AG09309 (cell line): ENCODE data around the gene GALNT10.

Experiments used
- DNase-seq: peaks from one replicate; pipeline ENCODE4 v3.0.0-alpha.2; 2010; ENCODE audit warnings: low read depth
- H3K4me3 ChIP-seq: 2 replicates; pipeline ENCODE4 v1.5.1; 2011; ENCODE audit warnings: mild to moderate bottlenecking, low read depth, low read length, moderate library complexity; ENCODE audit not compliant: control insufficient read depth
- TF ChIP-seq, protein P1 (sequence below): IDR thresholded peaks from 2 replicates; pipeline ENCODE4 v1.5.1; 2011; ENCODE audit warnings: mild to moderate bottlenecking, low read depth, low read length, inconsistent platforms; ENCODE audit not compliant: insufficient read depth, control insufficient read depth; ENCODE audit errors: missing control alignments

Gene GALNT10

DNA sequence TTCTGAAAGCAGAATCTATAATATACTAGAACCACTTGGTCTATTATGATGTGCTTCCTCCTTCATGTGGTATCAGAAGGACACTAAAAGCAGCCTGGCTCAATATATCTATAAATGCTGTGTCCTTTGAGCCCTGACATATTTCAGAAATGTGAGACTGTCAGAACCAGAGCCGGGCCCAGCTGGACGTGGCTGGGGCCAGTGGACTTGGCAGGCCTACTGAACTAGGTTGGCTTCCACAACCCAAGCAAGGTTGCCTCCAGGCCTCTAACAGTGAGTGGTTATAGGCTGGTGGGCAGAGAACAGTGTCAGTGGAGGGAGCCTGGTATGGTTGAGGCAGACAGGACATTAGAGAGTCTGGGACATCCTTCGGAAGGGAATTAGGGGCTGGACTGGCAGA lies 78.9 kb downstream of the GALNT10 start:
- DNase-seq: no peak
- no peak overlapping the region for H3K4me3 ChIP-seq
- TF ChIP-seq, protein P1, sequence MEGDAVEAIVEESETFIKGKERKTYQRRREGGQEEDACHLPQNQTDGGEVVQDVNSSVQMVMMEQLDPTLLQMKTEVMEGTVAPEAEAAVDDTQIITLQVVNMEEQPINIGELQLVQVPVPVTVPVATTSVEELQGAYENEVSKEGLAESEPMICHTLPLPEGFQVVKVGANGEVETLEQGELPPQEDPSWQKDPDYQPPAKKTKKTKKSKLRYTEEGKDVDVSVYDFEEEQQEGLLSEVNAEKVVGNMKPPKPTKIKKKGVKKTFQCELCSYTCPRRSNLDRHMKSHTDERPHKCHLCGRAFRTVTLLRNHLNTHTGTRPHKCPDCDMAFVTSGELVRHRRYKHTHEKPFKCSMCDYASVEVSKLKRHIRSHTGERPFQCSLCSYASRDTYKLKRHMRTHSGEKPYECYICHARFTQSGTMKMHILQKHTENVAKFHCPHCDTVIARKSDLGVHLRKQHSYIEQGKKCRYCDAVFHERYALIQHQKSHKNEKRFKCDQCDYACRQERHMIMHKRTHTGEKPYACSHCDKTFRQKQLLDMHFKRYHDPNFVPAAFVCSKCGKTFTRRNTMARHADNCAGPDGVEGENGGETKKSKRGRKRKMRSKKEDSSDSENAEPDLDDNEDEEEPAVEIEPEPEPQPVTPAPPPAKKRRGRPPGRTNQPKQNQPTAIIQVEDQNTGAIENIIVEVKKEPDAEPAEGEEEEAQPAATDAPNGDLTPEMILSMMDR: no peak

DNA sequence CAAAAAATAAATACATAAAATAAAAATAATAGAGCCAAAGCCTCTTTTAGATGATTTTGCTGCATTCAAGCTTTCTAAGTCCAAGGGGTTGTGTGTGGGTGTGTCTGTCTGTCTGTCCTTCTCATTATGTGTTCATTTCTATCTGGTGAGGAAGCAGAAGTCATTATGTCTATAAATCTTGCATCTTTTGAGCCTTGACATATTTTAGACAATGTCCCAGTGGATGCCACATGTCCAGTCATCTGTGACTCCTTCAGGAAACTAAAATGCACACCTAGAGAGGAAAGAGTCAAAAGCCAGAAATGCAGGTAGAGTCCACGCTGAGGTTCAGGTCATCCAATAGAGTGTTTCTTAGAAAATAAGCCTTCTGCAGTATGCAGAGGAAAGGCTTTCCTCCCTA lies 80.9 kb downstream of the GALNT10 start:
- H3K4me3 ChIP-seq: no peak overlapping the region
- DNase-seq: no peak
- TF ChIP-seq, protein P1: no peak

DNA sequence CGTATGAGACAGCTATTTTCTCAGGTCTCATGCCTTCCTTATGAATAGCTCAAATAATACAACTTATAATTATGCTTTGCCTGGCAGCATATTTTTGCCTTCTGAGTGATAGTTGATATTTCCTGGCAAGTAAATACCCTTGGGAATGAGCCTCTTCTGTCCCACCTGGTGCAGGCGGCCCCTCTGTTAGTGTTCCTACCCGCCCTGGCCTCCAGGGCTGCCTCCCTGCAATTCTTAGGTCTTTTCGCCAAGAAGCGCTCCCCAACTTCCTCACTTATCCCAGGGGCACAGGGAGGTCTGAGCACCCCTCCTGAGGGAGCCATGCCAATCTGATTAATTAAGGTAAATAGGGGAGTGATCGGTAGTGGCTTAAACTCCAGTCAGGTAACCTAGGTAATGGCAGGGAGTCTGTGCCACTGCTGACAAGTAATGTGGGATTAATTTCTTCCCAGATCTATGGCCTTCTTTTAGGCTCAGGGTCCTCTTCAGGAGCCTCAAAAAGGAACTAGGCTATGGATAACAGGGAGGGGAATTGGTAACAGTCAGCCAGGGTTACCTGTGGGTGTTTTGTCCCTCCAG lies 81.5 kb downstream of the GALNT10 start:
- DNase-seq: no peak
- H3K4me3 ChIP-seq: no peak overlapping the region
- TF ChIP-seq, protein P1: no peak

DNA sequence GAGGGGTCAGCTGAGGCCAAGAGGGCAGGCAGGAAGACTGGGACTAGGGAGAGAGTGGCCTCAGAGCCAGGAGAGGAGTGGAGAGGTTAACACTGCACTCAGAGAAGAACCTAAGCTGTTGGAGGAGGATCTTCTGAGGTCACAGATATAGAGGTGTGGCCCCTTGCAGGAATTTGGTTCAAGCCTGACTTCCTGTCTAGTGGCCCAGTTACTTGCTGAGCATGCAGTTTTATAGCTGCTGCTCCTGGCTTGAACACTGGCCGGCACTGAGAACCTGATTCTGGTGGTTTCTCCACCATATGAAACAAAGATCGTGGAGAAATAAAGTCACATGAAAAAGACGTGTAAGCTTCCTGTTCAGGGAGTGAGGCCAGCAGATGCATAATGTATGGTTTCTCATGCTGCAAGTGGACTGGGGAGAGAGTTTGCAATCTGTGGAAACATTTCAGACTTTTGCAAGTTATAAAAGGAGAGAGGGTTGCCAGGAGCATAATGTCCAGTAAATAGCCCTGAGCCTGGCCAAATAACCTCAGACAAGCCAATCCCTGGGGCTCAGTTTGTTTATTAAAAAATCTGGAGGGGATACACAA lies 82.6 kb downstream of the GALNT10 start:
- no peak for DNase-seq
- no peak overlapping the region for H3K4me3 ChIP-seq
- TF ChIP-seq, protein P1: no peak

DNA sequence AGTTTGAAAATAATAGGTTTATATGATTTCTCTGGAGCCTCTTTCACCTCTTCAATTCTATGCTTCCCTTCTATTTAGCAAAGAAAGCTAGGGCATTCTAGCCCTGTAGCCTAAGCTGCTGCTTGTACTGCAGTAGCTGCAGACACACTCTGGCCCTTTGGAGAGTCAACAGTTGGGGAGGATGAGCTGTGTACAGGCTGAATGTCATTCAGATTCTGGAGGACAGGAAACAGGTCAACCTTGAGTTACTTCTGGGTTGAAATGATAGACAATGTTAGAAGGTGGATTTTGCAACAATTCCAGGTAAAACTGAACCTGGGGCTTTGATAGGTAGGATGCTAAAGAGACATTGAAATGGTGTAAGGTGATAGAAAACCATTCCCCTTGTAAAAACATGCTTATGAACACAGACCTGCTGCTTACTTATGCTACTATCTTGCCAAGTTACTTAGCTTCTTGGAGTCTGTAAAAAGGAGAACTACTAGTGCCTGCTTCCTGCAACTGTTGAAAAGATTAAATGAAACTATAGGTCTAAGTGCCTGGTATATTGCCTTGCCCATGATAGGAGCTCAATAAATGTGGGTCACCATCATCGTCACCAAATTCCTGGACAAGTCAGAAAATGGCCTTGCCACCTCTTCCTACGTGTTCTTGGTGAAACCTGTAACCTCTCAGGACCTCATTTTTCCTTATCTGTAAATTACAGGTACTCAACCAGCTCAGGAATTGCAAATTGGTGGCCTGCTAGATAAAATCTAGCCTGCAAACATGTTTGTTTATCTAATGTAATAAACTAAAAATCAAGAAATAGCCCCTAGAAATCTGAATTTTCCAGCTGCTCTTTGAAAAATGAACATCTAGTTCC lies 83.7 kb downstream of the GALNT10 start:
- DNase-seq: no peak
- no peak overlapping the region for H3K4me3 ChIP-seq
- TF ChIP-seq, protein P1: no peak

DNA sequence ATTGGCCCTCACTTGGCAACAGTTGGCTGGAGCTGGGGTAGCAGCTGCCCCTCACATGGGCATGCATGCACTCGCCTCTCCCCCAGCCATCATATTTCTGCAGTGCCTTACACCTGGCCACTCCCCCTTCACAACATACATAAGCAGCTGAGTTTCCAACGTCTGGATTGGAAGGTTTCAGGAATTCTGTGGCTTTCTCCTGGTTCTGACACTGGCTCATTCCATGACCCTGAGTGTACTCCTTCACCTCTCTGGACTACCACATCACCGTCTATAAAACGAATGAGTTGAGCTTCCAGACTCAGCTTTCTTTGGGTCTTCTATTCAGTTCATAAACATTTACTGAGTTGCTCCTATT lies 84.3 kb downstream of the GALNT10 start:
- no peak for DNase-seq
- TF ChIP-seq, protein P1: no peak
- no peak overlapping the region for H3K4me3 ChIP-seq
